Measurements from ENCODE around the gene HGS.

The HGS gene, protein sequence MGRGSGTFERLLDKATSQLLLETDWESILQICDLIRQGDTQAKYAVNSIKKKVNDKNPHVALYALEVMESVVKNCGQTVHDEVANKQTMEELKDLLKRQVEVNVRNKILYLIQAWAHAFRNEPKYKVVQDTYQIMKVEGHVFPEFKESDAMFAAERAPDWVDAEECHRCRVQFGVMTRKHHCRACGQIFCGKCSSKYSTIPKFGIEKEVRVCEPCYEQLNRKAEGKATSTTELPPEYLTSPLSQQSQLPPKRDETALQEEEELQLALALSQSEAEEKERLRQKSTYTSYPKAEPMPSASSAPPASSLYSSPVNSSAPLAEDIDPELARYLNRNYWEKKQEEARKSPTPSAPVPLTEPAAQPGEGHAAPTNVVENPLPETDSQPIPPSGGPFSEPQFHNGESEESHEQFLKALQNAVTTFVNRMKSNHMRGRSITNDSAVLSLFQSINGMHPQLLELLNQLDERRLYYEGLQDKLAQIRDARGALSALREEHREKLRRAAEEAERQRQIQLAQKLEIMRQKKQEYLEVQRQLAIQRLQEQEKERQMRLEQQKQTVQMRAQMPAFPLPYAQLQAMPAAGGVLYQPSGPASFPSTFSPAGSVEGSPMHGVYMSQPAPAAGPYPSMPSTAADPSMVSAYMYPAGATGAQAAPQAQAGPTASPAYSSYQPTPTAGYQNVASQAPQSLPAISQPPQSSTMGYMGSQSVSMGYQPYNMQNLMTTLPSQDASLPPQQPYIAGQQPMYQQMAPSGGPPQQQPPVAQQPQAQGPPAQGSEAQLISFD

GRCh38 chr17:81683584-81684441 is at the start of gene HGS, which contains the start of gene ARL16:
Gene HGS, plus strand, starts transcription at chr17:81684011. Its CDS starts 56 bp downstream, at chr17:81684067.
Gene ARL16, minus strand, starts transcription at chr17:81683797. Its CDS starts 44 bp downstream, at chr17:81683753.
- peak; percentile 100 for DNase-seq

DNA sequence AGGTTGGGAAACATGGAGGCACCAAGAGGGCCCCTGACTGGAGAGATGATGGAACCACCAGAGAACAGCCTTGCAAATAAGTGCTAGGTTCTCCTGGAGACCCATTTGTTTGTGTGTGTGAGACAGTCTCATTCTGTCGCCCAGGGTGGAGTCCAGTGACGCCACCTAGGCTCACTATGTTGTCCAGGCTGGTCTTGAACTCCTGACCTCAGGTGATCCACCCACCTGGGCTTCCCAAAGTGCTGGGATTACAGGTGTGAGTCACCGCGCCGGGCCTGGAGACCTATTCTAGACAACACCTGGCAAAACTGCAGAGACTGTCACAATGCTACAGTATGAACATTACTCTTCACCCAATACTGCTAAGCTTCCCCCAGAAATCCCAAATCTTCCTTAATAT is 48.4 kb upstream of the HGS start:
- no peak for DNase-seq

DNA sequence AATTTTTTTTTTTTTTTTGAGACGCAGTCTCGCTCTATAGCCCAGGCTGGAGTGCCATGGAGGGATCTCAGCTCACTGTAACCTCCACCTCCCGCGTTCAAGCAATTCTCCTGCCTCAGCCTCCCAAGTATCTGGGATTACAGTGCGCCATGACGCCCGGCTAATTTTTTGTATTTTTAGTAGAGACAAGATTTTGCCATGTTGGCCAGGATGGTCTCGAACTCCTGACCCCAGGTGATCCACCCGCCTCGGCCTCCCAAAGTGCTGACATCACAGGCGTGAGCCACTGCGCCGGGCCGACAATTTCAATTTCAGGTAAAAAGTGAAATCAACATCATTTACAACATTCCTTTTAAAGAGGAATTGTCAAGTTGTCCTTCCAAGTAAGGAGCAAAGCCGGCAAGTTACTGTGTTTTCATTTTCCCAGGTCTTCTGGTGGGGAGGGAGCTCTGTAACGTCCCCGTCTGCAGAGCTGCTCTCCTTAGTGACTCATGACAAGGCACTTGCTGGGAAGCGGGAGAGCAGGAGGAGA is 47.8 kb upstream of the HGS start:
- DNase-seq, result peak; percentile 41

DNA sequence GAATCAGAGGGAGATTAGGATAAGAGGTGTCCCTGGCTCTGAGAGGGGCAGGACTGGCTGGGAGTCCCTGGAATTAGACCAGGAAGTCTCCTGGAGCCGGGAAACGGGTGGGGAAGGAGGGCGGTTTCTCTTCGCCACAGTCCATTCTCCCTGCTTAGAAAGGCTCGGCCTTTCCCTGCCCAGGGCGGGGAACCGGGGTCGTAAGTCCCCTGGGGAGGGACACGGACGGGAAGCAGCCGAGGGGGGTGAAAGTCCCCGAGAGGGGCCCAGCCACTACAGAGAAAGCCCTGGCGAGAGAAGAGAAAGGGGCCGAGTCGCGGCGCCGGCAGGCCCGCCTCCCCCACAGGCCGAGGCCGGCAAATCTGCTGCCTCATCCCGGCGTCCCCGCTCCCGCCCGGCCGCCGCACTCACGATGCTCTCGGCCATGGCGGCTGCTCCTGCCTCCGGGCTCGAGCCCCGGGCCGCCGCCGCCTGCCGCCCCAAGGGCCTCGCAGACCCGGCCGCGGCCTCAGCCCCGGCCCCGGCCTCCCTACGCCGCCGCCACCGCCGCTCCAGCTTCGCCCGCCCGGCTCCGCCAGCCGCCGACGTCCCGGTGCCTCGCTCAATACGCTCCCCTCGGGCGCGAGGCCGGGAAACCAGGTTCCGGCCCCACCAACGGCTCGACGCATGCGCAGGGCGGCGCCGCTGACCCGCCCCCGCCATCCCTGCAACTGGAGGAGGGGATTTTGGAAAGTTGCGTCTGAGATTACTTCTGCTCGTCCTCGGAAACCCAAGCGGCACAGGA is 47.1 kb upstream of the HGS start, which contains the start of the genes NPLOC4 and TSPAN10:
NPLOC4 (minus strand) TSS at position 608 of the 784 bp plus-strand sequence; CDS start at position 426, 182 bp downstream.
TSPAN10 (plus strand) TSS at position 692 of the 784 bp plus-strand sequence. CDS start 5,217 bp downstream, outside the sequence.
- peak; percentile 97 for DNase-seq

DNA sequence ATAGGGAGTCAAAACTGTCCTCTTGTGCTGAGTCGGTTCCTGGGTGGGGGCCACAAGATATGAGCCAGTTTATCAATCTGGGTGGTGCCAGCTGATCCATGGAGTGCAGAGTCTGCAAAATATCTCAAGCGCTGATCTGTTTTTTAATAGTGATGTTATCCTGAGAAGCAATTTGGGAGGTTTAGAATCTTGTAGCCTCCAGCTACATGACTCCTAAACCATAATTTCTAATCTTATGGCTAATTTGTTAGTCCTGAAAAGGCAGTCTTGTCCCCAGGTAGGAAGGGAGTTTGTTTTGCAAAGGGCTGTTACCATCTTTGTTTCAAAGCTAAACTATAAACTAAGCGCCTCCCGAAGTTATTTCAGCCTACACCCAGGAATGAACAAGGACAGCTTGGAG is 45.1 kb upstream of the HGS start:
- DNase-seq, result no peak

DNA sequence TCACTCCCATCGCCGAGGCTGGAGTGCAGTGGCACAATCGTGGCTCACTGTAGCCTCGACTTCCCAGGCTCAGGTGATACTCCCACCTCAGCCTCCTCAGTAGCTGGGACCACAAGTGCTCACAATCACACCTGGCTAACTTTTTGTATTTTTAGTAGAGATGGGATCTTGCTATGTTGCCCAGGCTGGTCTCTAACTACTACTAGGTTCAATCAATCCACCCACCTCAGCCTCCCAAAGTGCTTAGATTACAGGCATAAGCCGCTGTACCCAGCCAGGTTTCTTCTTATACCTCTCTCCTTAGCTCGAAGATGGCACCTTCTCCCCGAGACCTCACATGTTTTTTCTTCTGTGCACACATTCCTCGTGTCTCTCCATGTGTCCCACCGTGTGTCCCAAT is 43.8 kb upstream of the HGS start:
- DNase-seq, result no peak

DNA sequence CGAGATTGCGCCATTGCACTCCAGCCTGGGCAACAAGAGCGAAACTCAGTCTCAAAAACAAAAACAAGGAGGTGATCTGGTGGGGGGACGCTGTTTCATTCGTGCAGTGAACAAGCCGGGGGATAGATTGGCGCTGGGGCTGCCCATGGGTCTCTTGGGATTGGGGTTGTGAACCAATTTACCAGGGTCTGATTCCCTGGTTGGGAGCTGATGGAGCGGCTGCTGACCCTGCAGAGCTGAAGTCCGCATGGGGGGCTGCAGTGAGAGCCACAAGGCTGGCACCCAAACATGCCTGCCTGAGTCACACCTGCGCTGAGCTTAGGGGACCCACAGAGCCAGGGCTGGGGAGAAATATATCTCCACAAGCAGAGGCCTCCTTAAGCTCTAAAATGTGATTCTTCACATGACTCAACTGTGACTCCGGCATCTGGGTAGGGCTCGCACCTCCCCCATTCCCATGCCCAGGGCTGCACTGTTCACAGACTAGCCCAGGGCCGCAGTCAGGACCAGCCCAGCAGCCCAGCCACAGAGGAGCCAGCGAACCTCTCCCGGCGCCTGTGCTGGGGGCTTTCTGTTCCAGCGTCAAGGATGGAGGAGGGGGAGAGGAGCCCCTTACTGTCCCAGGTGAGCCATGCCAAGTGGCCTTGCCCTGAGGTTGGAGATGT is 41.9 kb upstream of the HGS start:
- DNase-seq, result no peak

- no peak for DNase-seq
Measured at GRCh38 chr17:81644496-81644895, 39.3 kb upstream of the HGS start.

DNA sequence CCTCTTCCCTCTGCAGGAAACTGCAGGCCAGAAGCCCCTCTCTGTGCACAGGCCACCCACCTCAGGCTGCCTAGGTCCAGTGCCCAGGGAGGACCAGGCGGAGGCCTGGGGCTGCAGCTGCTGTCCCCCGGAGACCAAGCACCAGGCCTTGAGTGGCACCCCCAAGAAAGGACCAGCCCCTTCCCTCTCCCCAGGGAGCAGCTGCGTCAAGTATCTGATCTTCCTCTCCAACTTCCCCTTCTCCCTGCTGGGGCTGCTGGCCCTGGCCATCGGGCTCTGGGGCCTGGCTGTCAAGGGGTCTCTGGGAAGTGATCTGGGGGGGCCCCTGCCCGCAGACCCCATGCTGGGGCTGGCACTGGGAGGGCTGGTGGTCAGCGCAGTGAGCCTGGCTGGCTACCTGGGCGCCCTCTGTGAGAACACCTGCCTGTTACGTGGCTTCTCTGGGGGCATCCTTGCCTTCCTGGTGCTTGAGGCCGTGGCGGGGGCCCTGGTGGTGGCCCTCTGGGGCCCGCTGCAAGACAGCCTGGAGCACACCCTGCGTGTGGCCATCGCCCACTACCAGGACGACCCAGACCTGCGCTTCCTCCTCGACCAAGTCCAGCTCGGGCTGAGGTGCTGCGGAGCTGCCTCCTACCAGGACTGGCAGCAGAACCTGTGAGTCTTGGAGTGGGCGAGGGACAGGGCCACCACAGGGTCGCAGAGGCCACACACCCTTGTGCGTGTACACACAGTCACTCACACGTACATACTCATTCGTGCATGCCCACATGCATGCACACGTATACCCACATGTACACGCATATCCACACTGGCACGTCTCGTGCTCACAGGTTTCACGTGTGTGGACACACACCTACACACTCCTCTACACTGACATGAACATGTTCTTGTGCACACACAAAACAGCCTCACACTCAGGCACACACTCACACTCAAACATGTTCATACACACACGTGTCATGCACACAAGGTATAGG is 38.5 kb upstream of the HGS start:
- no peak for DNase-seq

- DNase-seq, result no peak
Measured at GRCh38 chr17:81646869-81647600, 36.8 kb upstream of the HGS start.

DNA sequence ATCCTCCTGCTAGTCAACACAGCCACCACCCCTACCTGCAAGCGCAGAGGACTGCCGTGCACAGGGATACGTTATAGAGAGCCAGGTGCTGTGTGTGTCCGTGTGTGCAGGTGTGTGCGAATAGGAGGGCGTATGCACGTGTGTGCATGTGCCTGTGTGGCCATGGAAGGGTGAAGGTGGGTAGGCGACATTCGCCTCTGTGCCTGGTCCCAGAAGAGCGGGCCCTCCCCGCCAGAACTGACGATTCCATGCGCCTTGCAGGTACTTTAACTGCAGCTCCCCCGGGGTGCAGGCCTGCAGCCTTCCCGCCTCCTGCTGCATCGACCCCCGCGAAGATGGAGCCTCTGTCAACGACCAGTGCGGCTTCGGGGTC is 36.2 kb upstream of the HGS start:
- no peak for DNase-seq

- no peak for DNase-seq
Measured at GRCh38 chr17:81648013-81648706, 35.7 kb upstream of the HGS start.

- no peak for DNase-seq
Measured at GRCh38 chr17:81648707-81649085, 35.1 kb upstream of the HGS start.

GRCh38 chr17:81650951-81651350 is 32.9 kb upstream of the HGS start:
- DNase-seq, result no peak

GRCh38 chr17:81651692-81652091 is 32.1 kb upstream of the HGS start:
- DNase-seq, result no peak

- no peak for DNase-seq
Measured at GRCh38 chr17:81652906-81653771, 30.7 kb upstream of the HGS start.

DNA sequence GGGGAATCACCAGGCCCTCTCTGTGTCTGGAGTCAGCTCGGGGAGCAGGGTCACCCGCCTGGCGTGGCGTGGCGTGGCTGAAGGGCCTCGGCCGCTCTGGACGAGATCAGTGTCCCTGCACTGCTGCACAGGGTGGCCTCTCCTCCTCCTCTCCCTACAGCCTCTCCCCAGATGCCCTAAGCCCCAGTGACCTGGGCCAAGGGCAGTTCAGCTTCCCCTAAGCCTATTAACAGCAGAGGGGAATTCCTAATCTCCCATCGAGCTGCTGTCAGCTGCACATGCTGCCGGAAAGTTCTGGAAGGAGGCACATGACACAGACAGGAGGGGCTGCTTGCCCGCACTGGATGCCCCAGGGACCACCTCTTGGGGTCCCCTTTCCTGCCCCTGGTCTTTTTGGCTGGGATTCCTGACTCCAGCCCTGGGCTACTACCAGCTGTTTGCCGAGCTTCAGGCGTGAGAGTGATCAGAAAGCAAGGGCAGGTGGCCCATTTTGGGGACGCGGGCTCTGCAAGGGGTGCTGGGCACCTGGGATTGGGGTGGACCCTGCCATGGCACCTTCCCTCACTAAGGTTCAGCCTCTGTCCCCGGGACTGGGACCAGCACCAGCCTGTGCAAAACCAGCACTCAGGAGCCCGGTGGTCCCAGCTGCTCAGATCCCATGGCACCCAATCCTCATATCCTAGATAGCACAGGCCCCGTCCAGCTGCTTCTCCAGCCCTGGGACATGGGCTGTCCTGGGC is 28.3 kb upstream of the HGS start:
- DNase-seq, result peak; percentile 18

Data from suppressor macrophage treated with lipopolysaccharide for 4 hours (primary cell).